NT2/D1 (cell line): Measurements from ENCODE around the gene FBXO42.

Experiments used
- DNase-seq: peaks from one replicate; pipeline ENCODE4 v3.0.0-alpha.2; 2011; ENCODE audit warnings: low read depth, low spot score
- H3K27me3 ChIP-seq: 2 replicates; pipeline ENCODE4 v1.6.0; 2011; ENCODE audit warnings: mild to moderate bottlenecking; ENCODE audit not compliant: insufficient read length, insufficient read depth
- H3K36me3 ChIP-seq: 2 replicates; pipeline ENCODE4 v1.6.1; 2011; ENCODE audit warnings: mild to moderate bottlenecking, low read length, mixed read lengths; ENCODE audit not compliant: insufficient read depth, insufficient read length
- H3K4me1 ChIP-seq: 2 replicates; pipeline ENCODE4 v1.5.1; 2011; ENCODE audit not compliant: insufficient read depth, insufficient read length
- H3K4me3 ChIP-seq: 2 replicates; pipeline ENCODE4 v1.5.1; 2011; ENCODE audit warnings: low read depth; ENCODE audit not compliant: insufficient read length
- H3K9ac ChIP-seq: 2 replicates; pipeline ENCODE4 v1.6.0; 2011; ENCODE audit warnings: low read depth; ENCODE audit not compliant: insufficient read length
- H3K9me3 ChIP-seq: 2 replicates; pipeline ENCODE4 v1.5.1; 2011; ENCODE audit warnings: mild to moderate bottlenecking, low read length; ENCODE audit not compliant: insufficient read depth
- SUZ12 ChIP-seq: IDR thresholded peaks from 2 replicates; pipeline ENCODE4 v1.6.1; 2011; ENCODE audit not compliant: insufficient read length, insufficient read depth; ENCODE audit errors: extremely low read depth
- YY1 ChIP-seq: IDR thresholded peaks from 2 replicates; pipeline ENCODE4 v1.6.1; 2011; ENCODE audit not compliant: insufficient read length, insufficient read depth
- ZNF274 ChIP-seq: IDR thresholded peaks from 2 replicates; pipeline ENCODE4 v1.6.1; 2011; ENCODE audit warnings: mild to moderate bottlenecking, low read depth, low read length

FBXO42 gene

DNA sequence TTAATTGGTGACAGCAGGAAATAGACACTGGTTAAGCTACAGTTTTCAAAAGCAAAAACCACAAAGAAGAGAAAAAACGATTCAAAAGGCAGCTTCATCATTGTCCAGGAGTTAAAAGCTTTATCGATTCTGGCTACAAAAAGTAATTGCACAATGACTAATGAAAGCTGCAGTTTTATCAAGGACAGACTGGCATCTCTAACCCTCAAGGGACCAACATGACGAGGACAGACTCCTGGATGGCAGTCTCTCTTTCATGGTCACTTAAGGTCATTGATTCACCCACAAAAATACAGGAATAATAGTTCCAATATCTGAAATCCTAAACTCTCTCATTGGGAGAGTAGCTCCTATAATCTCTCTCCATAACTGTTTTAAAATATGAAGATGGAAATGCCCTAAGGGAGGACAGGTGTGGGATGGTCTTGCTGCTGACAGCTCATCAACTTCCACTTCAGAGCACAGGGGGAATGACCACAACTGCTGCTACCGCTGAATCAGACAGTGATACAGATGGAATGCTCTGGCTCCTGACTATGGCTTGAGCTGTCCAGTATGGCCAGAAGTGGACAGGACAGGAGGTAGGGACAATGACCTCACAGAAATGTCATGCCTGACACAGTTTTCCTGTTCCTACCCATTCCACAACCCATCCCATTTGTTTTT lies 97.9 kb downstream of the FBXO42 start:
- TF ChIP-seq ZNF274 (no peak), YY1 (no peak), SUZ12 (no peak)
- Histone ChIP-seq H3K9me3 (no peaks in the 10 kb centered on the region), H3K27me3 (no peaks in the 10 kb centered on the region), H3K36me3 (peaks cover 59% of the 10 kb centered on the region), H3K4me3 (no peak overlapping the region), H3K4me1 (no peaks in the 10 kb centered on the region), H3K9ac (no peak overlapping the region)
- no peak for DNase-seq

DNA sequence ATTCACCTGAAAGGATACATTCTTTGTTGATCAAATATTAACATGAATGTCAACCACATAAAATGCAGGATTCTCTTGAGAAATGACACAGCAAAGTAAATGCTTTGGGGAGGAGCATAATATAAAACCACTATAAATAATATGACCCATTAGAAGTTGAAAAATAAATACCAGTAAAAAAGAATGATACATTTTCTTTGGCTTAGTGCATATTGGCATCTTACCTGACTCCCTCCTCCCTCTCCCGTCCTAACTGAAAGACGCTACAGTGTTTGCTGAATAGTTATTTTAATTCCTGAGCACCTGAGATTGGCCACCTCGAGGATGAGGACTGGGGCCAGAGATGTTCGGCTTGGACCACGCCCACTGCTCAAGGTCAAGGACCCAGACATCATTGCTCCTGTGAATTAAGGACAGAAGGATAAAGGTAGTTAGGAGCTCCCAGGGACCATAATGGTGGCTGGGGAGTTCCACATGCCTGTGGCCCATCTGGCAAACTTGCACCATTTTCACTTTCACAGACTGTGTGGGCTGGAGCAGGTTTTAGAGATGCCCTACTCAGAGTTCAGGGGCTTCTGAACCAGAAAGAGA lies 98.9 kb downstream of the FBXO42 start:
- Histone ChIP-seq H3K4me3 (no peak overlapping the region), H3K9me3 (no peaks in the 10 kb centered on the region), H3K27me3 (no peaks in the 10 kb centered on the region), H3K36me3 (peaks cover 66% of the 10 kb centered on the region), H3K9ac (no peak overlapping the region), H3K4me1 (no peaks in the 10 kb centered on the region)
- TF ChIP-seq YY1 (no peak), ZNF274 (no peak), SUZ12 (no peak)
- DNase-seq: no peak

DNA sequence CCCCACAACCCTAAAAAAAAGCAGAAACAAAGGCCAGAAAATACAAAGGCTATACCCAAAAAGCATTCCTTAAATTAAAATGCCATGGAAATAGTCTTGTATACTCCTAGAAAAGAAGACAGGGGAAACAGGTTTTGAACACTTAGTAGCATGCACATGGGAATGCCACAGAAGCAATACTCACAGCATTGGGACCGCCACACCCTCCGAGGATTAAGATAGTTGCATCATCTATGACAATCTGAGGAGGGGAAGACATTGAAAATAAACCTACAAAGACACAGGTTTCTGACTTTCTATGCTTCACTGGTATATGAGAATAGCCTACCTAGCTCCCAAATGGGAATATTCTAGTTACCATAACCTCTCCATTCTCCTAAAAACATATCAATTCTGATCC lies 99.4 kb downstream of the FBXO42 start:
- H3K9ac ChIP-seq: no peak overlapping the region
- no peak for DNase-seq
- H3K4me1 ChIP-seq: no peaks in the 10 kb centered on the region
- peaks cover 71% of the 10 kb centered on the region for H3K36me3 ChIP-seq
- H3K9me3 ChIP-seq: no peaks in the 10 kb centered on the region
- no peaks in the 10 kb centered on the region for H3K27me3 ChIP-seq
- no peak overlapping the region for H3K4me3 ChIP-seq
- TF ChIP-seq YY1 (no peak), SUZ12 (no peak)

DNA sequence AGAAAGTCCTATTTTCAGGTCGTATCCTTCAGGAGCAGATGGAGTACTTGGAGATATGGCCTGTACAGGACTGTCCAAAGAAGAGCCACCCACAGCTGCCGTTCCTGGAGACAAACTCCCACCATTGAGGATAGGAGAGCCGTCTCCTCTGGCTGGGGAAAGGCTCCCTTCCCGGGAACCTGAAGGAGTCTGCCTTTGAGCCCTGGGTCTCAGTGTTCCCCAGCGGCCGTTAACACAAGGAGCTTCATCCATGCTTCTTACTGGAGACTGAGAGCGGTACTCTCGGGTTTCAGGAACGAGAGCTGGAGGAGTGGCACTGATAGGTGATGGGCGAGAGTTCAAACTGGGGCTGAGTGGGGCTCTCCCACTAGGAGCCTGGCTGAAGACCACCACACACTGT lies 100.9 kb downstream of the FBXO42 start:
- Histone ChIP-seq H3K9ac (no peak overlapping the region), H3K27me3 (no peaks in the 10 kb centered on the region), H3K9me3 (no peaks in the 10 kb centered on the region), H3K36me3 (peaks cover 69% of the 10 kb centered on the region), H3K4me3 (no peak overlapping the region), H3K4me1 (no peaks in the 10 kb centered on the region)
- TF ChIP-seq SUZ12 (no peak), ZNF274 (no peak), YY1 (no peak)
- no peak for DNase-seq

DNA sequence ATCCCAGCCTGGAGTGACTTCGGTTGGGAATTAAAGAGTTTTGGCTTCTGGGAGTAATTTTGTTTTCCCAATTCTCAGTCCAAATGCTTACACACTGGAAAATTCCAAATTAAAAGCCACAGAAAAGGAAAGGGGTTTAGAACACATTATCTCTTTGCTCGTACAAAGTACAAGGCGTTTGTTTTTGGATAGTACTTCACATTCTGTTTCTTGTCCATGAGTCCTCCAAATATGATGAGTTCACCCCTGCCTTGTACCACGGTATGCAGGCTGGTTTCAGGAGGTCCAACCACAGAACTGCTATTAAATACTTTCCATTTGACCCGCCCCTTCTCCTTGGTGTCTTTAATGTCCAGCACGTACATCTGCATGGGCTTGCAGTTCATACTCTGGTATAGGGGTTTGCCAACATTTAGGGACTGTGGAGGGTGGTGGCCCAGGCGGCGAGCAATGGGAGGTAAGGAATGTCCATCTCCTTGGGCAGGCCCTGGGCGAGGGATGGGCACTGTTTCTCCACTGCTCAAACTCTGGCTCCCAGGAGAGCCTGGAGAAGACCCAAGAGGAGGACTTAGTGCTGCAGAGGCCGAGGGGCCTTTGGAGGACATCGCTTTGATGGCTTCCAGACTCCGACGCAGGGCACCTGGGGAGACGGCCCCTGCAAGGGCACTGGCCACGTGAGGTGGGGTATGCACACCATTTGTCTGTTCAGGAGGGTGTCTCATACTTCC lies 101.6 kb downstream of the FBXO42 start:
- Histone ChIP-seq H3K4me1 (no peaks in the 10 kb centered on the region), H3K9me3 (no peaks in the 10 kb centered on the region), H3K4me3 (no peak overlapping the region), H3K9ac (no peak overlapping the region), H3K27me3 (no peaks in the 10 kb centered on the region), H3K36me3 (peaks cover 67% of the 10 kb centered on the region)
- TF ChIP-seq SUZ12: no peak
- no peak for TF ChIP-seq ZNF274
- no peak for TF ChIP-seq YY1
- DNase-seq: no peak

DNA sequence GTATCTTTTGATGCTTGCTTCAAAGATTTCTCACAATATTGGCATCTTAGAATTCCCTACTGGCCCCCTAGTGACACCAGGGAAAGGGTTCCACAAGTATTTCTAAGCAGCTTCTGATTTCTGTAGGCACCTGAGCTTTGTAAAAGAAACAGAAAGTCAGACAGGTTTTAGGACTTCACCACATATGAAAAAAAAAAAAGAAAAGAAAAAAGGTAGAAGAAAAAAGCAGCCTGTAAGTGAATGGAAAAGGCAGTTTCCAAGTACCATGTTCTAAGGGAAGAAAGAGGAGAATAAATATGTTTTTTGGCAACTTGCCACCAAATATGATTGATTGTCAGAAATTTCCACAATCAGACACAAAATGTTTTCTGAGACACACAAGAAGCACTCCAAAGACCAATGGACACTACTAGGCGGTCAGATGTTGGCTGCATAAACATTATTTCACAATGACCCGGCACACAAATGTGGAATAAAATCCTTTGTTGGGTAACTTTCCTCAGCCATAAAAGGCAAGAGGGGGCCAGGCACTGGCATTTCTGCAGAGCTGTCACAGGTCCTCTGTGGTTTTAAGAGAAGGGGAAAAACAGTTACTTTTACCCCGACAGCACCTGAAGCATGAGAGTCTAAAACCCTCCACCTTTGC lies 102.6 kb downstream of the FBXO42 start:
- Histone ChIP-seq H3K4me3 (no peak overlapping the region), H3K9me3 (no peaks in the 10 kb centered on the region), H3K4me1 (no peaks in the 10 kb centered on the region), H3K27me3 (no peaks in the 10 kb centered on the region), H3K9ac (no peak overlapping the region), H3K36me3 (peaks cover 58% of the 10 kb centered on the region)
- DNase-seq: no peak
- no peak for TF ChIP-seq YY1
- no peak for TF ChIP-seq ZNF274
- no peak for TF ChIP-seq SUZ12
